Keratinocyte (primary cell): ENCODE results near the gene MMP11.

Experiments used
- CTCF ChIP-seq, 3 experiments: IDR thresholded peaks in 1 of 3; conservative IDR thresholded peaks in 1 of 3; optimal IDR thresholded peaks in 1 of 3; 2 replicates in 2 of 3; 3 replicates in 1 of 3; pipeline versions ENCODE3 to v1.5.1; 2011; ENCODE audit warnings: low read length in 3 of 3, mild to moderate bottlenecking in 3 of 3, moderate library complexity in 2 of 3, control low read depth in 1 of 3, inconsistent platforms in 1 of 3; ENCODE audit not compliant: insufficient read depth in 2 of 3; ENCODE audit errors: extremely low read depth in 1 of 3
- EZH2 ChIP-seq: IDR thresholded peaks from one replicate; pipeline ENCODE4 v1.6.1; 2012; ENCODE audit warnings: inconsistent platforms, mild to moderate bottlenecking, low read length, moderate library complexity

DNA sequence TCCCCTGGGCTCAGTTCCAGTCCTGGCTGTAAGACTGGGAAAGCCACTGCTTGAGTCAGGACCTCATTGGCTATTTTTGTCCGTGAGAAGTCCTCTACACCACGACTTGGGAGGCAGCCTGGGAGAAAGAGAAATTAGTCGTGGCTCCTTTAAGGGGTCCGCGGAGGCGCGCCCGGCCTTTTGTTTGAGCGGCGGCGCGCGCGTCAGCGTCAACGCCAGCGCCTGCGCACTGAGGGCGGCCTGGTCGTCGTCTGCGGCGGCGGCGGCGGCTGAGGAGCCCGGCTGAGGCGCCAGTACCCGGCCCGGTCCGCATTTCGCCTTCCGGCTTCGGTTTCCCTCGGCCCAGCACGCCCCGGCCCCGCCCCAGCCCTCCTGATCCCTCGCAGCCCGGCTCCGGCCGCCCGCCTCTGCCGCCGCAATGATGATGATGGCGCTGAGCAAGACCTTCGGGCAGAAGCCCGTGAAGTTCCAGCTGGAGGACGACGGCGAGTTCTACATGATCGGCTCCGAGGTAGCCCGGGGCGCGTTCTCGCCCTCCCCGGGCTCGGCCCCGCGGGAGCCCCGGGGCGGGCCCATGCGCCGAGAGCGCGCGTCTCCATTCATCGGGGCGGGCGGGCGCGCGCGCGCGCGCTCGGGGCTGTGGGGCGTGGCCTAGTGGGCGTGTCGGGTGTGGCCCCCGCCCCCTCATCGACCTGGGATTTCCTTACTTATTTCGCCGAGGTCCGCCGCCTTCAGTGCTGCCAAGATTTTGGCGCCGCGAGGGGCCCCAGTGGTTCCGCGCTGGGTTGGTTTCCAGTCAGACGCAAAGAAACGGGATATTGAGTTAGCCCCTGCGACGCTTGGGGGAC lies 14.3 kb downstream of the MMP11 start, which contains the start of gene SMARCB1:
- TF ChIP-seq CTCF (optimal IDR thresholded peaks at IDR 0.05 in 1 of 3, IDR thresholded peaks at IDR 0.05 in 1 of 3, conservative IDR thresholded peaks at IDR 0.05 in 1 of 3; ENCODE audit: extremely low read depth in 1 of 3, insufficient read depth in 2 of 3, low read length in 3 of 3), result no peak
- no peak for TF ChIP-seq EZH2
